HG03342 (cell line): Measurements from ENCODE around the gene OSBPL9.
A peak's percentile ranks its signal among the peaks of the same experiment; 100 is the strongest.

Experiments
- ATAC-seq: cut with Tn5 transposase; IDR thresholded peaks from one replicate; pipeline ENCODE4 v1.9.1; 2021; ENCODE audit warnings: mild to moderate bottlenecking, moderate library complexity; ENCODE audit not compliant: unreplicated experiment

The OSBPL9 gene

DNA sequence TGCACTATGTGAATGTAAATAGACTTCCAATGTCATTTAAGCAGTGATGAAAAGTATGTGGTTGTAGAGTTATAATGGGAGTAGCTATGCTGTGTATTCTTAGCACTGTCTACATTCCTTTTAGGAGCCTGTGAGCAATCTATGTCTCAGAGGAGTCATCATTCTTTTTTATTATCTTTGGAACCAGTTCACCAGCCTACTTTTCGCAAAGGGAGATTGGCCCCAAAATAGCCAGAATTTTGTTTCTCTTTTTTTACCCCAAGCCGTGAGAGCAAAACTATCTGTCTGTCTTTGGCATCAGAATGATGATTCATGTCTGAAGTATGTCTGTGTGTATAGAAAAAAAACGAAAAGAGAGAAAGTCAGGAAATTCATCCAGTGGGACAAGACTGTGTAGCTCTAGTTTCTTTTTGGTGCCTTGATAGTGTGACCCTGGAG lies 44.2 kb downstream of the OSBPL9 start:
- no peak for ATAC-seq

DNA sequence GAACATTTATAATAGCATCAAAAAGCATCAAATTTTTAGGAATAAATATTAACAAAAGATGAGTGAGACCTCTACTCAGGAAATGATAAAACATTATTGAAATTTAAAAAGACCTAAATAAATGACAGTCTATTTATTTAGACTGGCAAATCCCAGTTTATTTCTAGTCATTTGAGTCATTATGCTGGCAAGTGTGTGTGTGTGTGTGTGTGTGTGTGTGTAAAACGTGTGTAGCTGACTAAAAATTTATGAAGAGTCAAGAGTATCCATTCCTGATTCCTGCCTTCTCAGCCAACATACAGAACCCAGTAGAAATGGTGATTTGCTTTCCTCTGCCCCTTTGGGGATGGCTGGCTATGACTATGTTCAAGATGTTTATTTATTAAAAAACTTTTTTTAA lies 46.2 kb downstream of the OSBPL9 start:
- ATAC-seq, result no peak

- ATAC-seq, result no peak
Observed at GRCh38 chr1:51663721-51664120, 46.8 kb downstream of the OSBPL9 start.

GRCh38 chr1:51664421-51665240 lies 47.7 kb downstream of the OSBPL9 start:
- no peak for ATAC-seq

- ATAC-seq, result no peak
Observed at GRCh38 chr1:51666478-51666877, 49.6 kb downstream of the OSBPL9 start.

DNA sequence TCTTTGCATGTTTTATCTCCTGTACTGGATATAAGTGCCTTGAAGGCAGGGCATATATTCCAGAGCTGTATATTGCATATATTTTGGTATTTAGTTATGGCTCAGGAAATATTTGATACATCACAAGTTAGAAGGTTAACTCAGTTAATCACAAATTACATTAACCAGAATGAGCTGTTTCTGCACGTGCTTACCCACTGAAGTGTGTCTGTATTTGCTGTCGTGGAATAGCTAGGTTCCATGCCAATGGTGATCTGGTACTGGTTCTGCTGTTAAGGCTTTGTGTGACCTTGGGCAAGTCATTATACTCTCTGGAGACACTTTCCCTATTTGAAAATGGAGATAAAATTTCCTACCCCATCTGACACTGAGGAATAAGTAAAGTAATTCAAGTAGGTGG lies 50.7 kb downstream of the OSBPL9 start:
- ATAC-seq, result no peak

DNA sequence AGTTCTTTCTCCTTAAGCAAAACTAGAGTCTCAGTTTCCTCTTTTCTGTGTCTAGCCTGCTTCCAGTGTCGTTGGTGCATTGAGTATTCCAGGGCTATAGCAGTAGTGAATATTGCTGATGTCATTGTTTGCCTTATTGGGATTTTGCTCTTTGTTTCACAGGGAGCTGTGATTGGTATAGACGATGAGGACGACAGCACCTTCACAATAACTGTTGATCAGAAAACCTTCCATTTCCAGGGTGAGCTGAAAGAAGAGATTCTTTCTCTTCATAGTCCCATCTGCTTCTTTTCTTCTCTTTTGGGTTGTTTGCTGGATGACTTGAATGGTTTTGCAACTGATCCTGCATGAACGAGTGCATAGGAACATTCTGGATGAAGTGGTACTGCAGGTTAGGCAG lies 52.4 kb downstream of the OSBPL9 start:
- no peak for ATAC-seq

GRCh38 chr1:51669816-51670215 lies 52.9 kb downstream of the OSBPL9 start:
- no peak for ATAC-seq

- no peak for ATAC-seq
Observed at GRCh38 chr1:51671527-51672325, 54.8 kb downstream of the OSBPL9 start.

- ATAC-seq, result no peak
Observed at GRCh38 chr1:51673279-51673678, 56.4 kb downstream of the OSBPL9 start.

GRCh38 chr1:51675177-51675780 lies 58.4 kb downstream of the OSBPL9 start:
- no peak for ATAC-seq

DNA sequence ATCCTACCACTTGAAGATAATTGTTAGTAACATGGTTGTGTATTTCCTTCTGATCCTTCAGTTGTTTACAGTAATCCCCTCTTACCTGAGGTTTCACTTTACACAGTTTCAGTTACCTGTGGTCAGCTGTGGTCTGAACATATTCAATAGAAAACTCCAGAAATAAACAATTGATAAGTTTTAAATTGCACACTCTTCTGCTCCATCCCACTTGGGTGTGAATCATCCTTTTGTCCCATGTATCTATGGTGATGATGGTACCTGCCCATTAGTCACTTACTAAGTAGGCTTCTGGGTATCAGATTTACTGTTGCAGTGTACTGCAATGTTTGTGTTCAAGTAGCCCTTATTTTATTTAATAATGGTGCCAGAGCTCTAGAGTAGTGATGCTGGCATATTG lies 62.5 kb downstream of the OSBPL9 start:
- ATAC-seq, result peak; percentile 49

DNA sequence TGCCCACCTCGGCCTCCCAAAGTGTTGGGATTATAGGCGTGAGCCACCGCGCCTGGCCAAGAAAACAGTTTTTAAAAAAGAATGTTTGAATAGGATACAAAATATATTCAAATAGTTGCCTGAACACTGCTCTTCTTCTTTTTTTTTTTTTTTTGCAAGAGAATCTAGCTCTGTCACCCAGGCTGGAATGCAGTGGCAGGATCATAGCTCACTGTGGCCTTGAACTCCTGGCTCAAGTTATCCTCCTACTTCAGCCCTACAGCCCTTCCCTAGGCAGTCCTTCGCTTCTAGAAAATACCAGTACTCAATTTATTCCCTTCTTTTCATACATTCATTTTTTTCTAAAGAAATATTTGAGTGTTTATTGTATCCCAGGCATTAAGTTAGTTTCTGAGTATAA lies 67.9 kb downstream of the OSBPL9 start:
- no peak for ATAC-seq

DNA sequence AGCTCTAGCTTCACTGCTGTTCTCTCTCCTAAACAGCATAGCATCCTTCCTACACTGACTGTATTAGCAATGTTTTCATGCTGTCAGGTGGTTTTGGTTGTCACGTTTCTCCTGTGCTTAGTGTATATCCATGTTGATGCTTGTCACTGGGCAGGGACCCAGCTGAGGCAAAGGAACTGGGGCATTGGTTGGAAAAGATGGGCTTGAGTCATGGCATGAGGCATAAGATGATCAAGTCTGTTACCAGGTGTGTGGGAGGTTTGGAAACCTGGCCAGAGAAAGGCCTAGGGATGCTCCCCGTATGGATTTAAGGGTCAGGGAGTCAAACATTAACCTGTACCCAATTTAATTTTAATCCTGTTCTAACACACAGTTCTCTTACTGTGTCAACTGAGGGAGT lies 69.6 kb downstream of the OSBPL9 start:
- no peak for ATAC-seq

GRCh38 chr1:51689075-51689440 lies 72.2 kb downstream of the OSBPL9 start:
- ATAC-seq, result no peak

DNA sequence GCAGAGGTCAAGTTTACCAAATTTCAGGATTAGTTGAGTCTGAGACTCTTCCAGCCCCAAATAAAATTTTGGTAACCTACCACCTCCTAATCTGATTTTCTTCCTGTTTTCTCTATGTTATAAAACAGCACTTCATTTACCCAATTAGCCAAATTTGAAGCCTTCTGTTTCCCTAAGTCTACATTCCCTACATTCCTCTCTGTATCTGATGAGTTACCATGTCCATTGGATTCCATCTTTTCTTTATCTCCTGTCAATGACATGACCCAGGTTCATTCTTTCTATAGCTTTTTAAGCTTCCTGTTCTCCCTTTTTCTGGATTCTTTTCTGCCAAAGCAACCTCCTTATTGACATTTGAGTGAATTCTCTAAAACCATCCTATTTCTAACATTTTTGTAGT lies 72.8 kb downstream of the OSBPL9 start:
- no peak for ATAC-seq

GRCh38 chr1:51690285-51690961 lies 73.5 kb downstream of the OSBPL9 start:
- ATAC-seq, result no peak

DNA sequence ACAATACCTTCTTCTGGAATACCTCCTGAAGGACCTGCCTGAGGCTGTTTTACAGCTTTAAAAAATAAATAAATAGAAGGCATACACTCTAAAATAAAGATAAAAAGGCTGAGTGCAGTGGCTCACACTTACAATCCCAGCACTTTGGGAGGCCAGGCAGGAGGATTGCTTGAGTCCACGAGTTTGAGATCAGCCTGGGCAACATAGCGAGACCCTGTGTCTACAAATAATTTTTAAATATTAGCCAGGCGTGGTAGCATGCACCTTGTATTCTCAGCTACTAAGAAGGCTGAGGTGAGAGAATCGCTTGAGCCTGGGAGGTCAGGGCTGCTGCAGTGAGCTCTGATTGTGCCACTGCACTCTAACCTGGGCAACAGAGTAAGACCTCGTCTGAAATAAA lies 75.0 kb downstream of the OSBPL9 start:
- ATAC-seq, result no peak

GRCh38 chr1:51693419-51694155 lies 76.7 kb downstream of the OSBPL9 start:
- ATAC-seq, result no peak

GRCh38 chr1:51697166-51697565 lies 80.3 kb downstream of the OSBPL9 start:
- no peak for ATAC-seq

- no peak for ATAC-seq
Observed at GRCh38 chr1:51699391-51699790, 82.5 kb downstream of the OSBPL9 start.
